Smooth muscle cell (in vitro differentiated cells): ENCODE results near the gene SUB1. TPM values are rescaled to one million over a fixed set of nuclear protein-coding genes. Genes with fewer than 3 reads are reported as not detected.

Source experiments
- DNase-seq: peaks from one replicate; lab custom pipeline; 2025; ENCODE audit not compliant: unreplicated experiment; lab: John Stamatoyannopoulos, UW
- H2AFZ ChIP-seq: fragments of 200-600 bp; sonication (generic); 2 replicates; pipeline ENCODE4 v1.6.0; 2016; ENCODE audit warnings: antibody characterized with exemption, low read depth, mild to moderate bottlenecking
- H3F3A ChIP-seq: fragments of 200-600 bp; sonication (generic); 2 replicates; pipeline ENCODE4 v1.6.0; 2017; ENCODE audit warnings: antibody characterized with exemption, low read depth
- H3K27ac ChIP-seq: fragments of 200-600 bp; sonication (generic); 2 replicates; pipeline ENCODE4 v1.5.1; 2016; ENCODE audit warnings: low read depth, mild to moderate bottlenecking
- H3K27me3 ChIP-seq: fragments of 200-600 bp; sonication (generic); 2 replicates; pipeline ENCODE4 v1.6.1; 2016; ENCODE audit warnings: low read depth, mild to moderate bottlenecking
- H3K36me3 ChIP-seq: fragments of 200-600 bp; sonication (generic); 2 replicates; pipeline ENCODE4 v1.5.1; 2016; ENCODE audit warnings: low read depth
- H3K4me1 ChIP-seq: fragments of 200-600 bp; sonication (generic); 2 replicates; pipeline ENCODE4 v1.5.1; 2016; ENCODE audit warnings: low read depth
- H3K4me2 ChIP-seq: fragments of 200-600 bp; sonication (generic); 2 replicates; pipeline ENCODE4 v1.6.0; 2016; ENCODE audit warnings: mild to moderate bottlenecking
- H3K4me3 ChIP-seq: fragments of 200-600 bp; sonication (generic); 2 replicates; pipeline ENCODE4 v1.5.1; 2016; ENCODE audit warnings: mild to moderate bottlenecking
- H3K79me2 ChIP-seq: fragments of 200-600 bp; sonication (generic); 2 replicates; pipeline ENCODE4 v1.6.0; 2016; ENCODE audit warnings: low read depth, mild to moderate bottlenecking
- H3K9ac ChIP-seq: fragments of 200-600 bp; sonication (generic); 2 replicates; pipeline ENCODE4 v1.6.0; 2016; ENCODE audit warnings: low read depth
- H3K9me3 ChIP-seq: fragments of 200-600 bp; sonication (generic); replicated peaks from 2 replicates; pipeline ENCODE4 v1.5.1; 2016; ENCODE audit warnings: low read depth
- H4K20me1 ChIP-seq: fragments of 200-600 bp; sonication (generic); 2 replicates; pipeline ENCODE4 v1.6.0; 2016; ENCODE audit warnings: low read depth
- WGBS: methylation state at CpG from one replicate; pipeline ENCODE4 v1.1.7; 2016; ENCODE audit warnings: low lambda C conversion rate; 5-methylcytosine and 5-hydroxymethylcytosine counted together
- polyA plus RNA-seq: library from polyadenylated mRNA; unstranded; fragments of >200 nt; fragmentation: Nextera tagmentation; extraction: Ambion mirVana; gene quantifications from 2 replicates; pipeline ENCODE4 v1.2.1, GENCODE V29; 2016
- total RNA-seq: library from RNA; depleted of rRNA; stranded (reverse); fragments of >200 nt; gene quantifications from 2 replicates; pipeline ENCODE4 v1.2.3, GENCODE V29; 2014
- TF ChIP-seq, protein P1 (sequence below): fragments of 200-600 bp; sonication (generic); IDR thresholded peaks from 2 replicates; pipeline ENCODE4 v1.5.1; 2017; ENCODE audit warnings: borderline replicate concordance, mild to moderate bottlenecking, antibody characterized with exemption; ENCODE audit not compliant: insufficient read depth, poor library complexity, severe bottlenecking

Gene SUB1
- total and polyA plus RNA-seq, 2 experiments from 2014 or later = 321 to 466 TPM

DNA sequence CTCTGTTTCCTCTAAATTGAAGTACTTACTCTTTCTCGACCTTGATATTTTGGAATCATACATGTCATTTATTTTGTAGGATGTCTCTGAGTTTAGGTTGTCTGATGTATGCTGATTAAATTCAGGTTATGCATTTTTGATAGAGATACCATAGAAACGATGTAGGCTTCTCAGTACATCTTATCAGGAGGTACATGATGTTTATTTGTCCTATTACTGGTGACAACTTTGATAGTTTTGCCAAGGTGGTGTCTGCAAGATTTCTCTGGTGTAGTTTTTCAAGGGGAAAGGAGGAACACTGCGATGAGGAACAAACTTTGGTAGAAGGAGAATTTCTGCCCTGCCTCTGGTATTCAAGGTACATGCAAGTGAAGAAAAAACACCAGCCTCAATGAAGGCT is 29.9 kb downstream of the SUB1 start:
- H3K4me1 ChIP-seq = no peaks in the 10 kb centered on the region
- no peak overlapping the region for H3K9ac ChIP-seq
- no peaks in the 10 kb centered on the region for H3F3A ChIP-seq
- no peaks in the 10 kb centered on the region for H4K20me1 ChIP-seq
- TF ChIP-seq, protein P1, sequence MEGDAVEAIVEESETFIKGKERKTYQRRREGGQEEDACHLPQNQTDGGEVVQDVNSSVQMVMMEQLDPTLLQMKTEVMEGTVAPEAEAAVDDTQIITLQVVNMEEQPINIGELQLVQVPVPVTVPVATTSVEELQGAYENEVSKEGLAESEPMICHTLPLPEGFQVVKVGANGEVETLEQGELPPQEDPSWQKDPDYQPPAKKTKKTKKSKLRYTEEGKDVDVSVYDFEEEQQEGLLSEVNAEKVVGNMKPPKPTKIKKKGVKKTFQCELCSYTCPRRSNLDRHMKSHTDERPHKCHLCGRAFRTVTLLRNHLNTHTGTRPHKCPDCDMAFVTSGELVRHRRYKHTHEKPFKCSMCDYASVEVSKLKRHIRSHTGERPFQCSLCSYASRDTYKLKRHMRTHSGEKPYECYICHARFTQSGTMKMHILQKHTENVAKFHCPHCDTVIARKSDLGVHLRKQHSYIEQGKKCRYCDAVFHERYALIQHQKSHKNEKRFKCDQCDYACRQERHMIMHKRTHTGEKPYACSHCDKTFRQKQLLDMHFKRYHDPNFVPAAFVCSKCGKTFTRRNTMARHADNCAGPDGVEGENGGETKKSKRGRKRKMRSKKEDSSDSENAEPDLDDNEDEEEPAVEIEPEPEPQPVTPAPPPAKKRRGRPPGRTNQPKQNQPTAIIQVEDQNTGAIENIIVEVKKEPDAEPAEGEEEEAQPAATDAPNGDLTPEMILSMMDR = no peak
- no peak overlapping the region for H3K27ac ChIP-seq
- H3K4me3 ChIP-seq = no peak overlapping the region
- H3K27me3 ChIP-seq = no peaks in the 10 kb centered on the region
- no peak overlapping the region for H2AFZ ChIP-seq
- H3K36me3 ChIP-seq = no peaks in the 10 kb centered on the region
- WGBS = 94% methylated on average over 3 of the region's 3 CpGs
- H3K4me2 ChIP-seq = no peak overlapping the region
- no peaks in the 10 kb centered on the region for H3K9me3 ChIP-seq
- no peak for DNase-seq
- no peaks in the 10 kb centered on the region for H3K79me2 ChIP-seq

DNA sequence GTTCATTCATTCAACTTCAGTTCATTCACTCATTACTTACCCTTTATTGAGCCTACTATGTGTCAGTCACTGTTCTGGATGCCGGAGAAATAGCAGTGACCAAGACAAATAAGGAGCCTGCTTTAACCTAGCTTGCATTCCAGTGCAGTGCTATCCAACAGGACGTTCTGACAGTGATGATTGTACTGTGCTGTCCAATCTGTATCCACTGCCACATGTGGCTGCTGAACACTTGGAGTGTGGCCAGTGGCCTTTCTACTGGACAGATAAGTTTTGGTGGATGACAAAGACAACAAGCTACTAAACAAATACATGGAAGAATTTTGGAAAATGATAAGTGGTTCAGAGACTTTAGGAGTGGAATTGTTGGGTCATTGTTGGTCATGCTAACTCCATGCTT is 33.6 kb downstream of the SUB1 start:
- DNase-seq = no peak
- Histone ChIP-seq H3K4me3 (no peak overlapping the region), H3K9ac (no peak overlapping the region), H3K79me2 (no peaks in the 10 kb centered on the region), H3K9me3 (no peaks in the 10 kb centered on the region), H3K27ac (no peak overlapping the region), H3K27me3 (no peaks in the 10 kb centered on the region), H2AFZ (no peak overlapping the region), H3F3A (no peaks in the 10 kb centered on the region), H3K4me1 (no peaks in the 10 kb centered on the region), H4K20me1 (no peaks in the 10 kb centered on the region), H3K36me3 (no peaks in the 10 kb centered on the region), H3K4me2 (no peak overlapping the region)
- TF ChIP-seq, protein P1 = no peak
- WGBS = 84% methylated on average over 2 of the region's 2 CpGs

DNA sequence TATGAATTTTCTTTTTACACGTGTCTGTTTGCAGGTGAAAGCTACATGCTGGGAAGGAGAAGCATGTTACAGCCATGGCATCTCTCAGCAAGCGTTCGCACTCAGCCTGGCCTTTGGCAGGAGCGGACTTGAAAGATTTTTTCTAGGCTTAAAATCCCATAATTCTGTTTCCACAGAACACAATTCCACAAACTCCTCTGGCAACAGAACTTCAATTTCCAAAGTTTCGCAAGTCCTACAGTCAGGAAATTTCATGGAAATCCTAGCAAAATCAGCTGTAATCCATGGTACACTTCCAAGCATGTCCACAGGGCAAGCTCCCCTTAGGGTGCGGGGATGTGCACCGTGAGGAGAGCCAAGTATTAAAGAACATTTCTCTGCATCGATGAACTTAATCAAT is 35.9 kb downstream of the SUB1 start:
- Histone ChIP-seq H3K4me3 (no peak overlapping the region), H3K4me2 (no peak overlapping the region), H4K20me1 (no peaks in the 10 kb centered on the region), H3K27me3 (no peaks in the 10 kb centered on the region), H3K36me3 (no peaks in the 10 kb centered on the region), H3K4me1 (no peaks in the 10 kb centered on the region), H2AFZ (no peak overlapping the region), H3F3A (no peaks in the 10 kb centered on the region), H3K9me3 (no peaks in the 10 kb centered on the region), H3K79me2 (no peaks in the 10 kb centered on the region), H3K9ac (no peak overlapping the region), H3K27ac (no peak overlapping the region)
- DNase-seq = no peak
- WGBS = 73% methylated on average over 8 of the region's 8 CpGs
- TF ChIP-seq, protein P1 = no peak

DNA sequence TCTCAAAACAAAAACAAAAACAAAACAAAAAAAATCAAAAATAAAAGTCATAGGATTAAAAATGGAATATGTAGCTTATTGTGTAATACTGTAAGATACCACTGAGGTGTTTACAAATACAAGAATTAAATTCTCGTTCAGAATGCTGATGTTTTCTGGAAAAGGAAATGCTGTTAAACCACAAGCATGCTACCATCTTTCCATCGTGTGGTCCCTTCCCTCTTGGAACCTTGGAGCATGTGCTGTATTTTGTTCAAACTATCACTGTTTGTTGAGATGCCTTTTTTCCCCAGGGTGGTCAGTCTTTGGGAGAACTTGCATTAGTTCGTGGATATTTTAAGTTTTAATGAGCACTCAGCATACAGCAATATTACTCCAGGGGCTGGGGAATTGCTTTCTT is 39.7 kb downstream of the SUB1 start:
- H3K9me3 ChIP-seq = no peaks in the 10 kb centered on the region
- H3K27ac ChIP-seq = no peak overlapping the region
- WGBS = 64% methylated on average over 3 of the region's 3 CpGs
- no peaks in the 10 kb centered on the region for H3F3A ChIP-seq
- no peak overlapping the region for H3K9ac ChIP-seq
- H3K4me1 ChIP-seq = no peaks in the 10 kb centered on the region
- H4K20me1 ChIP-seq = no peaks in the 10 kb centered on the region
- no peak overlapping the region for H3K4me2 ChIP-seq
- no peaks in the 10 kb centered on the region for H3K36me3 ChIP-seq
- no peak overlapping the region for H3K4me3 ChIP-seq
- TF ChIP-seq, protein P1 = no peak
- DNase-seq = no peak
- H3K27me3 ChIP-seq = no peaks in the 10 kb centered on the region
- no peaks in the 10 kb centered on the region for H3K79me2 ChIP-seq
- no peak overlapping the region for H2AFZ ChIP-seq
